Suprapubic skin (tissue), 4 donors: ENCODE data around the gene TAPT1. TPM values are rescaled to one million over a fixed set of nuclear protein-coding genes. Genes with fewer than 3 reads are reported as not detected.

ENCODE experiments used
- DNase-seq, 2 donors: peaks; one replicate each; pipeline ENCODE4 v3.0.0-alpha.2; 2019; ENCODE audit warnings: low spot score in 2 of 2
- H3K27ac ChIP-seq: fragments of 200-600 bp; sonication (generic); one replicate; pipeline ENCODE4 v1.5.1; 2019
- H3K27me3 ChIP-seq: fragments of 200-600 bp; sonication (generic); one replicate; pipeline ENCODE4 v1.5.1; 2019
- H3K36me3 ChIP-seq: fragments of 200-600 bp; sonication (generic); one replicate; pipeline ENCODE4 v1.5.1; 2019
- H3K4me1 ChIP-seq: fragments of 200-600 bp; sonication (generic); one replicate; pipeline ENCODE4 v1.5.1; 2019
- H3K4me3 ChIP-seq: fragments of 200-600 bp; sonication (generic); one replicate; pipeline ENCODE4 v1.5.1; 2019; ENCODE audit warnings: mild to moderate bottlenecking
- H3K9me3 ChIP-seq: fragments of 200-600 bp; sonication (generic); one replicate; pipeline ENCODE4 v1.5.1; 2019
- EP300 ChIP-seq: sonication (generic); formaldehyde crosslinking; IDR thresholded peaks from one replicate; pipeline ENCODE4 v1.6.1; 2017; ENCODE audit warnings: antibody characterized with exemption
- POLR2A ChIP-seq, 2 donors: fragments of 450-650 bp; IDR thresholded peaks; one replicate each; pipeline ENCODE4 v1.6.1; 2017; ENCODE audit warnings: antibody characterized with exemption in 2 of 2, mild to moderate bottlenecking in 2 of 2, moderate library complexity in 2 of 2
- POLR2AphosphoS5 ChIP-seq, 3 donors: sonication (generic); formaldehyde crosslinking; IDR thresholded peaks; one replicate each; pipeline ENCODE4 v1.6.1; 2017; ENCODE audit warnings: antibody characterized with exemption in 3 of 3
- WGBS: methylation state at CpG from one replicate; pipeline ENCODE4 v1.1.5; 2018; 5-methylcytosine and 5-hydroxymethylcytosine counted together
- total RNA-seq, 4 donors: library from RNA; depleted of rRNA; stranded (reverse); fragments of >200 nt; gene quantifications; one replicate each; pipeline ENCODE4 v1.1.0, GENCODE V29; 2016
- TF ChIP-seq, protein P1 (sequence below), 2 donors: fragments of 200-600 bp in 1 of 2; fragments of 450-650 bp in 1 of 2; sonication (generic) in 1 of 2; IDR thresholded peaks; one replicate each; pipeline ENCODE4 v1.5.1; 2016 to 2019; ENCODE audit warnings: antibody characterized with exemption in 2 of 2, mild to moderate bottlenecking in 1 of 2, moderate library complexity in 1 of 2

Gene TAPT1
- total RNA-seq, 4 donors from 2014 or later, result 15.3 to 57.2 (median 23.7) TPM

DNA sequence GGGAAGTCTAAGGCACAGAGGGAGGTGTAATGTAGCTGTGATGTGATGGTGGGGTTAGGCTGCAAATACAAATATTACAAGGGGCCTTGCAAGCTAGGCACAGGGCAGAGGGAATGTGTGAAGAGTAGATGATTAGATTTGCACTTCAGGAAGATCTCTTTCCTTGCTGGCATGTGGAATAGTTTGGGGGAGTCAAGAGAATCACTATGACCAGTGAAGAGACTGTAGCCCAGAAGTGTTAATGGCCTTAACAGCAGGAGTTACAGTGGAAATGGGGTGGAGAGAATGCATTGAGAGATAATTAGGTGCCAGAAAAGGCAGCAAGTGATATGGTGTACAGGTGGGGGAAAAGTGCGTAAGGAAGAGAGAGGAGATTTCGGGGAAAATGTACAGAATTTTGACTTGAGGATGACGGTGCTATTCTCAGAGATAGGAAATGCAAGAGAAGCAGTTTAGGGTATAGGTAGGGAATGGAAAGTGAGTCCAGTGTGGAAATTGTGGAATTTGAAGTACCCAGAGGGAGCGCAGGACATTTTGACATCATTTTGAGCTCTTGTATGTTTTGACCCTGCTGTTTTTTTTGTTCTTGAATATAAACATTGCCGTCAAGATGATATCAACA is 10.2 kb upstream of the TAPT1 start:
- Histone ChIP-seq H3K27ac (no peak overlapping the region), H3K27me3 (no peaks in the 10 kb centered on the region), H3K4me3 (no peak overlapping the region), H3K4me1 (peaks cover 8% of the 10 kb centered on the region), H3K9me3 (no peaks in the 10 kb centered on the region), H3K36me3 (no peaks in the 10 kb centered on the region)
- TF ChIP-seq POLR2A (IDR thresholded peaks at IDR 0.05) (no peak), EP300 (no peak), POLR2AphosphoS5 (IDR thresholded peaks at IDR 0.05) (no peak)
- TF ChIP-seq, protein P1, sequence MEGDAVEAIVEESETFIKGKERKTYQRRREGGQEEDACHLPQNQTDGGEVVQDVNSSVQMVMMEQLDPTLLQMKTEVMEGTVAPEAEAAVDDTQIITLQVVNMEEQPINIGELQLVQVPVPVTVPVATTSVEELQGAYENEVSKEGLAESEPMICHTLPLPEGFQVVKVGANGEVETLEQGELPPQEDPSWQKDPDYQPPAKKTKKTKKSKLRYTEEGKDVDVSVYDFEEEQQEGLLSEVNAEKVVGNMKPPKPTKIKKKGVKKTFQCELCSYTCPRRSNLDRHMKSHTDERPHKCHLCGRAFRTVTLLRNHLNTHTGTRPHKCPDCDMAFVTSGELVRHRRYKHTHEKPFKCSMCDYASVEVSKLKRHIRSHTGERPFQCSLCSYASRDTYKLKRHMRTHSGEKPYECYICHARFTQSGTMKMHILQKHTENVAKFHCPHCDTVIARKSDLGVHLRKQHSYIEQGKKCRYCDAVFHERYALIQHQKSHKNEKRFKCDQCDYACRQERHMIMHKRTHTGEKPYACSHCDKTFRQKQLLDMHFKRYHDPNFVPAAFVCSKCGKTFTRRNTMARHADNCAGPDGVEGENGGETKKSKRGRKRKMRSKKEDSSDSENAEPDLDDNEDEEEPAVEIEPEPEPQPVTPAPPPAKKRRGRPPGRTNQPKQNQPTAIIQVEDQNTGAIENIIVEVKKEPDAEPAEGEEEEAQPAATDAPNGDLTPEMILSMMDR (IDR thresholded peaks at IDR 0.05), result no peak
- no peak for DNase-seq
- 90% methylated on average over 5 of the region's 5 CpGs for WGBS

DNA sequence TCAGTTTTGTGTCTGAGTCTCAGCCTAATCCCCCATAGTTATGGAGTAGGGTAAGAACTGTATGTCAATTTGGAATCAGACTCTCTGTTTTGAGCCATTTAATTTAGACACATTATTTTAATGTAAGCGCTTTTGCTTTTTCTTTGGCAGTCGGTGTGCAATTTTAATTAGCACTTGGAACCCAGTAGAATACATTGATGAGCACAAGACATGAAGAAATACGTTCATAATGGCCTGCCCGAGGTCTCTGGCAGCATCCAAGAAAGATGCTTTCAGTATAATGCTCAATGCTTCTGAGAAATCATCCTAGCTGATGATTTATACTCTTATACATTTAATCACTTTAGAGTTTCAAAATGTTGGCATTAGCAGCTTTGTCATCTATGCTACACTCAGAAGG is 8.9 kb upstream of the TAPT1 start:
- Histone ChIP-seq H3K27me3 (no peaks in the 10 kb centered on the region), H3K36me3 (no peaks in the 10 kb centered on the region), H3K27ac (no peak overlapping the region), H3K9me3 (no peaks in the 10 kb centered on the region), H3K4me3 (no peak overlapping the region), H3K4me1 (peaks cover 11% of the 10 kb centered on the region)
- TF ChIP-seq EP300 (no peak), POLR2AphosphoS5 (IDR thresholded peaks at IDR 0.05) (no peak), POLR2A (IDR thresholded peaks at IDR 0.05) (no peak)
- TF ChIP-seq, protein P1 (IDR thresholded peaks at IDR 0.05), result no peak
- DNase-seq, result no peak
- 38% methylated on average over 4 of the region's 4 CpGs for WGBS

DNA sequence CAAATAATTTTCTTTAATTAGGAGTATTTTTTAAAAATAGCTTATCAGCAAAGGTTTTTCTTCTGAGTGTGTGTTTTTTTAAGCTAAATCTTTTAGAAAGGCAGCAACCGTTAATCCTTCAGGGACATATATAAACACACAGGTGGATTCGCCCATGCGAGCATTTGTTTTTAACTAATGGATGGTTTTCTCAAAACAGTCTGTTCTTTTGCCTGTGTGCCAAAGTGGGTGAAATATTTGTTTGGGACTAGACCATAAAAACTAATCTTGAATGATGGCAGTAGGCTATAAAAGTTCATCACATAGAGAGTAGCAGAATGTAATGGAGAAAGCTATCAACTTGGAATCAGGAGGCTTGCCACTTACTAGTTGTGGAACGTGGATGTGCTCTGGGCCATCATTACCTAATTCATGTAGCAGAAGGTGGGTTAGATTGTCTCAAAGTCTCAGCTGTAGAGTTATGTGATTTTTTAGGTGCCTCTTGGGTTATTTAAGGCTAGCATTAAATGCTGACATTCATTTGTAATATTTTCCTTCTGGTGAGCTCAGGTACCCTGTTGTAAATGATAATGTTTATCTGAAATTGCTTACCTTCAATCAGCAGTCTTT is 7.4 kb upstream of the TAPT1 start:
- Histone ChIP-seq H3K4me3 (no peak overlapping the region), H3K36me3 (no peaks in the 10 kb centered on the region), H3K9me3 (no peaks in the 10 kb centered on the region), H3K27me3 (no peaks in the 10 kb centered on the region), H3K4me1 (peaks cover 11% of the 10 kb centered on the region), H3K27ac (no peak overlapping the region)
- no peak for DNase-seq
- TF ChIP-seq, protein P1 (IDR thresholded peaks at IDR 0.05), result no peak
- TF ChIP-seq POLR2A (IDR thresholded peaks at IDR 0.05) (no peak), EP300 (no peak)
- 94% methylated on average over 4 of the region's 4 CpGs for WGBS

DNA sequence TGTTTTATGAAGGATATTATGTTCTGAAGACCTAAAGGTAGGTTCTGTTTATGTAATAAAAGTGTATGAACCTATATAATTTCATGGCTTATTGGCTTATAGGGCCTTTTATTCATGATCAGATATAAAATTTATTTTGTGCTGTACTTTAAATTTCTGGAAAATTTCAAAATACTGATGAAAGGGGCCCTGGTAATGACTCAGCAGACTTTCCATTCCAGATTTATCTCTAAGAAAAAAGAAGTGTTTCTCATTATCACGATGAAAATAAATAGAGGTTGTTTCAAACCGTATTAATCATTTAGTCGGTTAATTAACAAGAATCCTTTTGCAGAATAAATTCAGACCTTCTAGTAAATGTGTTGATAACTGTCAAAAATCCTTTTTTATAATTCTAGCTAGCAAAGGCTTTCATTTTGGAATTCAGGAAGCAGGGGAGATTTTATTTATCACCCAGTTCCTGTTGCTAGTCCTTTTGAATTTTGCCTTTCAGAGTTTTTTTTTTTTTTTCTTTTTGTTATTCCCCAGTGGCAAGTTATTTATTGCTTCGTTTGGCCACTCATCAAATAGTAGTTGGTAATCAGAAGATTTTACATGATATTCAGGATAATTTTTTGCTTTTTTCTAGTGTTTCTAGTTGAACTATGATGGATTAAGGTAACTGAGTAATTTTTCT is 5.4 kb upstream of the TAPT1 start:
- no peaks in the 10 kb centered on the region for H3K9me3 ChIP-seq
- WGBS, result 39% methylated on average over 4 of the region's 4 CpGs
- no peak for DNase-seq
- TF ChIP-seq POLR2A (IDR thresholded peaks at IDR 0.05) (no peak), EP300 (no peak), POLR2AphosphoS5 (IDR thresholded peaks at IDR 0.05) (no peak)
- TF ChIP-seq, protein P1 (IDR thresholded peaks at IDR 0.05), result no peak
- no peaks in the 10 kb centered on the region for H3K36me3 ChIP-seq
- no peaks in the 10 kb centered on the region for H3K27me3 ChIP-seq
- H3K4me1 ChIP-seq, result peaks cover 19% of the 10 kb centered on the region
- H3K4me3 ChIP-seq, result peak overlapping the region; percentile 22
- H3K27ac ChIP-seq, result no peak overlapping the region

DNA sequence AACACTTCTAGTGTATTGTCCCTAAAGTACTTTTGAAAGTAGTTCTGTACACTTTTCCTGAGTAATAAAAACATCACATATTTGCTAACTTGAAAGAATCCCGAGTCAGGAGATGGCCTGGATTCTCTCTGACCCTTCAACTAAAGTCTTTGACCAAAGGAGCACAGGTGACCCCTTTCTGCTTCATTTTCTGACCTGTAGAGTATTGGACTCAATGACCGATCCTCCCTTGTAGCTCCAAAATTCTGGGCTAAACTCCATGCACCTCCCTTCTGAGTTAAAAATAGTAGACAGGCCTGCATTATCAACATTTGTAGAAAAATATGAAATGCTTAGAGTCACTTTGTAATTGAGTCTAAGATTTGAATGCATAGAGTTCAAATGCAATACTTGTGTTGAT is 4.0 kb upstream of the TAPT1 start:
- Histone ChIP-seq H3K4me3 (no peak overlapping the region), H3K36me3 (no peaks in the 10 kb centered on the region), H3K27me3 (no peaks in the 10 kb centered on the region), H3K9me3 (no peaks in the 10 kb centered on the region), H3K27ac (no peak overlapping the region), H3K4me1 (peaks cover 21% of the 10 kb centered on the region)
- no peak for DNase-seq
- 73% methylated on average over 2 of the region's 2 CpGs for WGBS
- no peak for TF ChIP-seq POLR2AphosphoS5 (IDR thresholded peaks at IDR 0.05)
- no peak for TF ChIP-seq EP300
- TF ChIP-seq, protein P1 (IDR thresholded peaks at IDR 0.05), result no peak
- TF ChIP-seq POLR2A (IDR thresholded peaks at IDR 0.05), result no peak
